Muscle of leg (tissue), 11 donors: ENCODE measurements around the gene SHOX. TPM values are rescaled to one million over a fixed set of nuclear protein-coding genes. Genes with fewer than 3 reads are reported as not detected.

ENCODE experiments used
- DNase-seq: peaks from one replicate; pipeline ENCODE4 v3.0.0; 2013
- H3K27ac ChIP-seq: one replicate; pipeline ENCODE4 v1.5.1; 2013; ENCODE audit warnings: mild to moderate bottlenecking, low read length, control low read depth
- H3K27me3 ChIP-seq: one replicate; pipeline ENCODE4 v1.6.1; 2013; ENCODE audit warnings: low read length; ENCODE audit not compliant: control insufficient read depth, insufficient read depth
- H3K36me3 ChIP-seq: one replicate; pipeline ENCODE4 v1.6.1; 2013; ENCODE audit warnings: low read length; ENCODE audit not compliant: control insufficient read depth, insufficient read depth
- H3K4me1 ChIP-seq: one replicate; pipeline ENCODE4 v1.6.1; 2013; ENCODE audit warnings: low read length; ENCODE audit not compliant: control insufficient read depth, insufficient read depth
- H3K4me3 ChIP-seq: one replicate; pipeline ENCODE4 v1.5.1; 2013; ENCODE audit warnings: low read length, control low read depth
- H3K9me3 ChIP-seq: replicated peaks from 2 replicates; pipeline ENCODE4 v1.6.1; 2013; ENCODE audit warnings: low read depth, low read length; ENCODE audit not compliant: control insufficient read depth
- WGBS: methylation state at CpG from one replicate; pipeline ENCODE4 v1.1.5; 2013; ENCODE audit warnings: missing lambda C conversion rate; ENCODE audit not compliant: insufficient coverage; 5-methylcytosine and 5-hydroxymethylcytosine counted together
- polyA plus RNA-seq, 8 donors: library from polyadenylated mRNA; unstranded; fragments of 120-200 nt; gene quantifications; one replicate each; pipeline versions ENCODE4 v1.2.1 to v1.2.3, GENCODE V29; 2013; ENCODE audit warnings: inconsistent platforms in 1 of 8, low replicate concordance in 1 of 8; ENCODE audit not compliant: insufficient read length in 8 of 8, insufficient read depth in 1 of 8
- total RNA-seq: library from RNA; stranded (reverse); fragments of 120-200 nt; gene quantifications from one replicate; pipeline ENCODE4 v1.2.4, GENCODE V29; 2013

Gene SHOX
- total and polyA plus RNA-seq, 9 donors, result 1.7 to 5.8 (median 2.8) TPM

GRCh38 chrX:683576-683975, 53.0 kb downstream of the SHOX start:
- Histone ChIP-seq H3K4me1 (no peaks in the 10 kb centered on the region), H3K9me3 (no peaks in the 10 kb centered on the region), H3K4me3 (no peak overlapping the region), H3K36me3 (no peaks in the 10 kb centered on the region), H3K27ac (no peak overlapping the region), H3K27me3 (peaks cover 7% of the 10 kb centered on the region)
- 53% methylated on average over 8 of the region's 8 CpGs for WGBS
- no peak for DNase-seq

GRCh38 chrX:685120-686032, 54.8 kb downstream of the SHOX start:
- no peak overlapping the region for H3K4me3 ChIP-seq
- no peak for DNase-seq
- no peaks in the 10 kb centered on the region for H3K36me3 ChIP-seq
- no peak overlapping the region for H3K27ac ChIP-seq
- H3K27me3 ChIP-seq, result peaks cover 3% of the 10 kb centered on the region
- H3K4me1 ChIP-seq, result no peaks in the 10 kb centered on the region
- WGBS, result 82% methylated on average over 12 of the region's 13 CpGs
- peaks cover 2% of the 10 kb centered on the region for H3K9me3 ChIP-seq

- no peaks in the 10 kb centered on the region for H3K36me3 ChIP-seq
- WGBS, result 95% methylated on average over 6 of the region's 7 CpGs
- no peak overlapping the region for H3K4me3 ChIP-seq
- H3K4me1 ChIP-seq, result no peaks in the 10 kb centered on the region
- peaks cover 5% of the 10 kb centered on the region for H3K9me3 ChIP-seq
- H3K27me3 ChIP-seq, result no peaks in the 10 kb centered on the region
- no peak for DNase-seq
- no peak overlapping the region for H3K27ac ChIP-seq
Measured at GRCh38 chrX:689983-690382, 59.4 kb downstream of the SHOX start.

- Histone ChIP-seq H3K27me3 (peaks cover 2% of the 10 kb centered on the region), H3K27ac (no peak overlapping the region), H3K4me1 (no peaks in the 10 kb centered on the region), H3K4me3 (no peak overlapping the region), H3K9me3 (peaks cover 8% of the 10 kb centered on the region), H3K36me3 (no peaks in the 10 kb centered on the region)
- WGBS, result 53% methylated on average over 13 of the region's 19 CpGs
- no peak for DNase-seq
Measured at GRCh38 chrX:694800-695199, 64.2 kb downstream of the SHOX start.

GRCh38 chrX:698206-698605, 67.6 kb downstream of the SHOX start:
- DNase-seq, result peak; percentile 49
- no peak overlapping the region for H3K27ac ChIP-seq
- no peak overlapping the region for H3K4me3 ChIP-seq
- WGBS, result 22% methylated on average over 17 of the region's 20 CpGs
- no peaks in the 10 kb centered on the region for H3K36me3 ChIP-seq
- peaks cover 8% of the 10 kb centered on the region for H3K9me3 ChIP-seq
- peaks cover 4% of the 10 kb centered on the region for H3K27me3 ChIP-seq
- H3K4me1 ChIP-seq, result no peaks in the 10 kb centered on the region

- no peak overlapping the region for H3K4me3 ChIP-seq
- peaks cover 4% of the 10 kb centered on the region for H3K9me3 ChIP-seq
- peaks cover 4% of the 10 kb centered on the region for H3K27me3 ChIP-seq
- no peaks in the 10 kb centered on the region for H3K36me3 ChIP-seq
- H3K4me1 ChIP-seq, result no peaks in the 10 kb centered on the region
- no peak overlapping the region for H3K27ac ChIP-seq
- 47% methylated on average over 4 of the region's 6 CpGs for WGBS
- DNase-seq, result no peak
Measured at GRCh38 chrX:700936-701335, 70.3 kb downstream of the SHOX start.

- 89% methylated on average over 4 of the region's 5 CpGs for WGBS
- Histone ChIP-seq H3K4me3 (no peak overlapping the region), H3K9me3 (peaks cover 2% of the 10 kb centered on the region), H3K27ac (no peak overlapping the region), H3K4me1 (no peaks in the 10 kb centered on the region), H3K27me3 (peaks cover 4% of the 10 kb centered on the region), H3K36me3 (no peaks in the 10 kb centered on the region)
- DNase-seq, result no peak
Measured at GRCh38 chrX:701673-702072, 71.1 kb downstream of the SHOX start.

- Histone ChIP-seq H3K27me3 (peaks cover 4% of the 10 kb centered on the region), H3K27ac (no peak overlapping the region), H3K4me3 (no peak overlapping the region), H3K9me3 (peaks cover 4% of the 10 kb centered on the region), H3K4me1 (no peaks in the 10 kb centered on the region), H3K36me3 (no peaks in the 10 kb centered on the region)
- no peak for DNase-seq
- WGBS, result no CpG with 5 or more reads among the region's 2 CpGs
Measured at GRCh38 chrX:703466-703865, 72.9 kb downstream of the SHOX start.

GRCh38 chrX:703866-704265, 73.3 kb downstream of the SHOX start:
- peaks cover 4% of the 10 kb centered on the region for H3K9me3 ChIP-seq
- H3K27me3 ChIP-seq, result peaks cover 4% of the 10 kb centered on the region
- no peaks in the 10 kb centered on the region for H3K36me3 ChIP-seq
- no peak overlapping the region for H3K27ac ChIP-seq
- H3K4me1 ChIP-seq, result no peaks in the 10 kb centered on the region
- 29% methylated on average over 1 of the region's 3 CpGs for WGBS
- no peak overlapping the region for H3K4me3 ChIP-seq
- DNase-seq, result peak; percentile 22
